Endothelial cell (in vitro differentiated cells): Measurements from ENCODE around the gene FNDC4. TPM values are rescaled to one million over a fixed set of nuclear protein-coding genes. Genes with fewer than 3 reads are reported as not detected.
"Not testable (repeated sequence)": the region's sequence is repeated elsewhere in the genome, so short reads cannot be mapped to it uniquely, and the experiment has no call there.

ENCODE experiments used
- DNase-seq: peaks from one replicate; pipeline ENCODE4 v3.0.0; 2021; ENCODE audit warnings: low spot score
- H3K27ac Mint-ChIP-seq: one replicate; pipeline ENCODE4 v1.8.0; 2021; ENCODE audit warnings: mixed read lengths, inconsistent platforms; ENCODE audit not compliant: unreplicated experiment
- H3K27me3 Mint-ChIP-seq: one replicate; pipeline ENCODE4 v1.8.0; 2021; ENCODE audit warnings: mild to moderate bottlenecking, moderate library complexity, mixed read lengths, inconsistent platforms; ENCODE audit not compliant: unreplicated experiment
- H3K36me3 Mint-ChIP-seq: one replicate; pipeline ENCODE4 v1.8.0; 2021; ENCODE audit warnings: mild to moderate bottlenecking, low read depth, mixed read lengths, inconsistent platforms; ENCODE audit not compliant: unreplicated experiment
- H3K4me1 Mint-ChIP-seq: one replicate; pipeline ENCODE4 v1.8.0; 2021; ENCODE audit warnings: mild to moderate bottlenecking, mixed read lengths, inconsistent platforms; ENCODE audit not compliant: unreplicated experiment
- H3K4me3 Mint-ChIP-seq: one replicate; pipeline ENCODE4 v1.8.0; 2021; ENCODE audit warnings: mild to moderate bottlenecking, mixed read lengths, inconsistent platforms; ENCODE audit not compliant: unreplicated experiment
- H3K9me3 Mint-ChIP-seq: one replicate; pipeline ENCODE4 v1.8.0; 2021; ENCODE audit warnings: mixed read lengths, inconsistent platforms; ENCODE audit not compliant: unreplicated experiment
- CTCF ChIP-seq: fragments of 200-600 bp; sonication (generic); IDR thresholded peaks from one replicate; pipeline ENCODE4 v1.5.0; 2021; ENCODE audit warnings: antibody characterized with exemption; ENCODE audit not compliant: unreplicated experiment
- long read RNA-seq: library from polyadenylated mRNA; unstranded; transcript quantifications from one replicate; pipeline ENCODE4 v2.0.0, GENCODE V29; 2020; ENCODE audit not compliant: unreplicated experiment
- total RNA-seq: library from RNA; stranded (reverse); fragmentation: NEBNext Ultra II Directional; extraction: Animal tissue kit (Norgen Biotek cat#: 25700); gene quantifications from one replicate; pipeline ENCODE4 v1.2.1, GENCODE V29; 2021; ENCODE audit not compliant: unreplicated experiment

Gene FNDC4
- 26.4 TPM for total RNA-seq
- long read RNA-seq, transcript FNDC4-201 (7 exons, 1,657 nt) = major isoform, 14 of 18 reads
- long read RNA-seq, partial matches to known transcripts = 1 of 18 reads
- long read RNA-seq, other reads (novel, unspliced or antisense) = 3 of 18 reads

GRCh38 chr2:27494944-27495554 is at the start of gene FNDC4:
FNDC4 (minus strand) TSS chr2:27495200; CDS start chr2:27494679, 521 bp downstream.
- Mint-ChIP-seq H3K27me3 (peaks cover 17% of the 10 kb centered on the region), H3K4me1 (peaks cover 11% of the 10 kb centered on the region), H3K4me3 (peak within 1 kb of the TSS; percentile 88), H3K9me3 (no peaks in the 10 kb centered on the region), H3K36me3 (peaks cover 3% of the 10 kb centered on the region), H3K27ac (no peak within 1 kb of the TSS)
- DNase-seq = peak; percentile 35
- no peak for TF ChIP-seq CTCF

- Mint-ChIP-seq H3K4me1 (no peaks in the 10 kb centered on the region), H3K9me3 (no peaks in the 10 kb centered on the region), H3K4me3 (no peak overlapping the region), H3K27me3 (peaks cover 1% of the 10 kb centered on the region), H3K36me3 (no peaks in the 10 kb centered on the region), H3K27ac (no peak overlapping the region)
- DNase-seq = no peak
- TF ChIP-seq CTCF = no peak
These were observed 49.3 kb upstream of the FNDC4 start for GRCh38 chr2:27544143-27544821.

GRCh38 chr2:27539649-27540048 is 44.6 kb upstream of the FNDC4 start:
- H3K36me3 Mint-ChIP-seq, H3K27me3 Mint-ChIP-seq, DNase-seq, H3K4me3 Mint-ChIP-seq, H3K4me1 Mint-ChIP-seq, H3K9me3 Mint-ChIP-seq, H3K27ac Mint-ChIP-seq: not testable (repeated sequence)

- H3K36me3 Mint-ChIP-seq, H3K4me1 Mint-ChIP-seq, DNase-seq, H3K4me3 Mint-ChIP-seq, H3K27ac Mint-ChIP-seq, H3K27me3 Mint-ChIP-seq, H3K9me3 Mint-ChIP-seq: not testable (repeated sequence)
These were observed 43.9 kb upstream of the FNDC4 start for GRCh38 chr2:27538839-27539450.

GRCh38 chr2:27537287-27537686 is 42.3 kb upstream of the FNDC4 start:
- Mint-ChIP-seq H3K27me3 (peaks cover 6% of the 10 kb centered on the region), H3K27ac (no peak overlapping the region), H3K9me3 (no peaks in the 10 kb centered on the region), H3K36me3 (no peaks in the 10 kb centered on the region), H3K4me1 (no peaks in the 10 kb centered on the region), H3K4me3 (no peak overlapping the region)
- TF ChIP-seq CTCF = no peak
- DNase-seq = no peak

GRCh38 chr2:27531983-27532382 is 37.0 kb upstream of the FNDC4 start:
- H3K4me3 Mint-ChIP-seq = no peak overlapping the region
- H3K9me3 Mint-ChIP-seq = no peaks in the 10 kb centered on the region
- H3K36me3 Mint-ChIP-seq = no peaks in the 10 kb centered on the region
- peaks cover 2% of the 10 kb centered on the region for H3K4me1 Mint-ChIP-seq
- DNase-seq = no peak
- TF ChIP-seq CTCF = no peak
- H3K27ac Mint-ChIP-seq = no peak overlapping the region
- peaks cover 1% of the 10 kb centered on the region for H3K27me3 Mint-ChIP-seq
